ENCODE results near the gene POLR2E. TPM values are rescaled to one million over a fixed set of nuclear protein-coding genes. Genes with fewer than 3 reads are reported as not detected.
A peak's percentile ranks its signal among the peaks of the same experiment; 100 is the strongest.

The POLR2E gene
- total and polyA plus RNA-seq, 2 of the 13 experiments (the other 11 are each of a cell fraction or from before 2014, with no cell fraction given), result 140 to 272 TPM

- TF ChIP-seq HNRNPL (IDR thresholded peaks at IDR 0.05; ENCODE audit: low read depth, low read length), result no peak
- TF ChIP-seq PPARG (CRISPR knock-in tag; conservative IDR thresholded peaks at IDR 0.05), result 0 out of 2 replicates have a peak, but pooled peaks have one; percentile 44
- no peak for TF ChIP-seq ZNF768 (CRISPR knock-in tag; IDR thresholded peaks at IDR 0.05)
- peak; percentile 33; the same call in 1 of the 2 replicates for TF ChIP-seq BHLHE40 (IDR thresholded peaks at IDR 0.05; ENCODE audit: low read length)
- TF ChIP-seq ZNF18 (CRISPR knock-in tag; IDR thresholded peaks at IDR 0.05; ENCODE audit: insufficient replicate concordance), result peak; percentile 82
- TF ChIP-seq FOXK1 (CRISPR knock-in tag; IDR thresholded peaks at IDR 0.05; ENCODE audit: borderline replicate concordance, low read depth), result peak; percentile 60; the same call in 1 of the 2 replicates
- no peak for TF ChIP-seq ZUFSP (CRISPR knock-in tag; IDR thresholded peaks at IDR 0.05; ENCODE audit: borderline replicate concordance)
- TF ChIP-seq, protein P1, sequence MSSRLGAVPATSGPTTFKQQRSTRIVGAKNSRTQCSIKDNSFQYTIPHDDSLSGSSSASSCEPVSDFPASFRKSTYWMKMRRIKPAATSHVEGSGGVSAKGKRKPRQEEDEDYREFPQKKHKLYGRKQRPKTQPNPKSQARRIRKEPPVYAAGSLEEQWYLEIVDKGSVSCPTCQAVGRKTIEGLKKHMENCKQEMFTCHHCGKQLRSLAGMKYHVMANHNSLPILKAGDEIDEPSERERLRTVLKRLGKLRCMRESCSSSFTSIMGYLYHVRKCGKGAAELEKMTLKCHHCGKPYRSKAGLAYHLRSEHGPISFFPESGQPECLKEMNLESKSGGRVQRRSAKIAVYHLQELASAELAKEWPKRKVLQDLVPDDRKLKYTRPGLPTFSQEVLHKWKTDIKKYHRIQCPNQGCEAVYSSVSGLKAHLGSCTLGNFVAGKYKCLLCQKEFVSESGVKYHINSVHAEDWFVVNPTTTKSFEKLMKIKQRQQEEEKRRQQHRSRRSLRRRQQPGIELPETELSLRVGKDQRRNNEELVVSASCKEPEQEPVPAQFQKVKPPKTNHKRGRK (CRISPR knock-in tag; IDR thresholded peaks at IDR 0.05), result no peak
- TF ChIP-seq ZNF616 (CRISPR knock-in tag; IDR thresholded peaks at IDR 0.05; ENCODE audit: low read depth), result no peak
- TF ChIP-seq HDAC1 (CRISPR knock-in tag; IDR thresholded peaks at IDR 0.05), result 0 out of 2 replicates have a peak, but pooled peaks have one; percentile 36
- TF ChIP-seq HMG20A (CRISPR knock-in tag; IDR thresholded peaks at IDR 0.05; ENCODE audit: borderline replicate concordance), result peak; percentile 31; the same call in 1 of the 2 replicates
- TF ChIP-seq ZFP37 (CRISPR knock-in tag; IDR thresholded peaks at IDR 0.05; ENCODE audit: borderline replicate concordance), result peak; percentile 14; the same call in 1 of the 2 replicates
- TF ChIP-seq, protein P2, sequence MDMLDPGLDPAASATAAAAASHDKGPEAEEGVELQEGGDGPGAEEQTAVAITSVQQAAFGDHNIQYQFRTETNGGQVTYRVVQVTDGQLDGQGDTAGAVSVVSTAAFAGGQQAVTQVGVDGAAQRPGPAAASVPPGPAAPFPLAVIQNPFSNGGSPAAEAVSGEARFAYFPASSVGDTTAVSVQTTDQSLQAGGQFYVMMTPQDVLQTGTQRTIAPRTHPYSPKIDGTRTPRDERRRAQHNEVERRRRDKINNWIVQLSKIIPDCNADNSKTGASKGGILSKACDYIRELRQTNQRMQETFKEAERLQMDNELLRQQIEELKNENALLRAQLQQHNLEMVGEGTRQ (IDR thresholded peaks at IDR 0.05; ENCODE audit: low read depth, low read length), result no peak
- TF ChIP-seq, protein P2 (CRISPR knock-in tag; IDR thresholded peaks at IDR 0.05; ENCODE audit: borderline replicate concordance), result no peak
- TF ChIP-seq, protein P3, sequence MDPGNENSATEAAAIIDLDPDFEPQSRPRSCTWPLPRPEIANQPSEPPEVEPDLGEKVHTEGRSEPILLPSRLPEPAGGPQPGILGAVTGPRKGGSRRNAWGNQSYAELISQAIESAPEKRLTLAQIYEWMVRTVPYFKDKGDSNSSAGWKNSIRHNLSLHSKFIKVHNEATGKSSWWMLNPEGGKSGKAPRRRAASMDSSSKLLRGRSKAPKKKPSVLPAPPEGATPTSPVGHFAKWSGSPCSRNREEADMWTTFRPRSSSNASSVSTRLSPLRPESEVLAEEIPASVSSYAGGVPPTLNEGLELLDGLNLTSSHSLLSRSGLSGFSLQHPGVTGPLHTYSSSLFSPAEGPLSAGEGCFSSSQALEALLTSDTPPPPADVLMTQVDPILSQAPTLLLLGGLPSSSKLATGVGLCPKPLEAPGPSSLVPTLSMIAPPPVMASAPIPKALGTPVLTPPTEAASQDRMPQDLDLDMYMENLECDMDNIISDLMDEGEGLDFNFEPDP (CRISPR knock-in tag; conservative IDR thresholded peaks at IDR 0.05), result no peak
- peak; percentile 62 for TF ChIP-seq ZNF441 (CRISPR knock-in tag; IDR thresholded peaks at IDR 0.05; ENCODE audit: borderline replicate concordance)
- no peak for TF ChIP-seq MAFF (IDR thresholded peaks at IDR 0.05; ENCODE audit: low read depth, low read length)
- no peak for TF ChIP-seq NKX3-1 (CRISPR knock-in tag; IDR thresholded peaks at IDR 0.05)
- TF ChIP-seq ZNF451 (CRISPR knock-in tag; IDR thresholded peaks at IDR 0.05), result peak; percentile 48; the same call in 1 of the 2 replicates
- no peak for TF ChIP-seq ZNF552 (CRISPR knock-in tag; IDR thresholded peaks at IDR 0.05; ENCODE audit: borderline replicate concordance)
- peak; percentile 78 for TF ChIP-seq SOX5 (CRISPR knock-in tag; IDR thresholded peaks at IDR 0.05; ENCODE audit: borderline replicate concordance)
- TF ChIP-seq SMAD3 (CRISPR knock-in tag; IDR thresholded peaks at IDR 0.05), result peak; percentile 60; the same call in 1 of the 2 replicates
- TF ChIP-seq KLF6 (CRISPR knock-in tag; IDR thresholded peaks at IDR 0.05), result no peak
These were observed 2.6 kb upstream of the POLR2E start (continued) for GRCh38 chr19:1097810-1098176.
